OCI-LY7 (cell line): ENCODE measurements around the gene FHDC1. TPM values are rescaled to one million over a fixed set of nuclear protein-coding genes. Genes with fewer than 3 reads are reported as not detected.

Source experiments
- BruUV-seq: library from RNA; stranded (reverse); fragments of 400-500 nt; replicated peaks from 2 replicates; lab custom pipeline; 2021; lab: Mats Ljungman, UMichigan
- CTCF ChIA-PET: fragments of 300-600 bp; sonication (Branson Sonifier 250); formaldehyde crosslinking; loops from one replicate; lab custom pipeline; 2022; ENCODE audit warnings: antibody characterized with exemption; ENCODE audit not compliant: unreplicated experiment; lab: Charles Lee
- POLR2A ChIA-PET: fragments of 300-600 bp; sonication (Branson Sonifier 250); formaldehyde crosslinking; loops from one replicate; lab custom pipeline; 2022; ENCODE audit warnings: antibody characterized with exemption; lab: Charles Lee
- DNase-seq: peaks from one replicate; pipeline ENCODE4 v3.0.0-alpha.2; 2015; ENCODE audit warnings: low spot score
- H2AFZ ChIP-seq: fragments of 200-600 bp; sonication (generic), shearing (Covaris generic); 2 replicates; pipeline ENCODE4 v1.6.1; 2014; ENCODE audit warnings: mild to moderate bottlenecking, antibody characterized with exemption, low read length, moderate library complexity
- H3K27ac ChIP-seq: fragments of 200-600 bp; sonication (generic); 2 replicates; pipeline ENCODE4 v1.5.1; 2014; ENCODE audit warnings: mixed run types, low read depth, mild to moderate bottlenecking, moderate library complexity, low read length, inconsistent platforms; ENCODE audit not compliant: poor library complexity, severe bottlenecking
- H3K36me3 ChIP-seq: fragments of 200-600 bp; sonication (generic); 2 replicates; pipeline ENCODE4 v1.6.1; 2014; ENCODE audit warnings: mild to moderate bottlenecking, antibody characterized with exemption, low read length, moderate library complexity, mixed read lengths; ENCODE audit not compliant: insufficient read depth
- H3K4me1 ChIP-seq: fragments of 200-600 bp; sonication (generic); 2 replicates; pipeline ENCODE4 v1.5.1; 2014; ENCODE audit warnings: mild to moderate bottlenecking, low read length; ENCODE audit not compliant: insufficient read depth, poor library complexity, severe bottlenecking
- H3K4me2 ChIP-seq: fragments of 200-600 bp; sonication (generic); 2 replicates; pipeline ENCODE4 v1.6.1; 2014; ENCODE audit warnings: mild to moderate bottlenecking, low read length
- H3K4me3 ChIP-seq: fragments of 200-600 bp; sonication (generic); 2 replicates; pipeline ENCODE4 v1.5.1; 2014; ENCODE audit warnings: mild to moderate bottlenecking, low read depth, low read length; ENCODE audit not compliant: poor library complexity, severe bottlenecking
- H3K79me2 ChIP-seq: fragments of 200-600 bp; sonication (generic); 2 replicates; pipeline ENCODE4 v1.6.1; 2016; ENCODE audit warnings: low read depth, mild to moderate bottlenecking, low read length, moderate library complexity, mixed read lengths; ENCODE audit not compliant: insufficient read depth
- H3K9me2 ChIP-seq: fragments of 200-600 bp; sonication (generic); 2 replicates; pipeline ENCODE4 v1.6.1; 2016; ENCODE audit warnings: mild to moderate bottlenecking, low read length, mixed read lengths; ENCODE audit not compliant: insufficient read depth
- H3K9me3 ChIP-seq: fragments of 200-600 bp; sonication (generic); 2 replicates; pipeline ENCODE4 v1.6.1; 2014; ENCODE audit warnings: mild to moderate bottlenecking, mixed run types, low read length, mixed read lengths
- H4K20me1 ChIP-seq: fragments of 200-600 bp; sonication (generic); 2 replicates; pipeline ENCODE4 v1.6.1; 2014; ENCODE audit warnings: mild to moderate bottlenecking, antibody characterized with exemption, low read length, moderate library complexity, mixed read lengths; ENCODE audit not compliant: insufficient read depth
- CTCF ChIP-seq: fragments of 200-600 bp; sonication (generic); conservative IDR thresholded peaks from 2 replicates; pipeline ENCODE4 v1.5.1; 2014; ENCODE audit warnings: mild to moderate bottlenecking, antibody characterized with exemption, low read length, moderate library complexity, mixed read lengths
- EZH2phosphoT487 ChIP-seq: fragments of 200-600 bp; sonication (generic); IDR thresholded peaks from 2 replicates; pipeline ENCODE4 v1.6.1; 2018; ENCODE audit warnings: low read depth, borderline replicate concordance, mild to moderate bottlenecking, mixed run types, antibody characterized with exemption, low read length, moderate library complexity, mixed read lengths
- intact Hi-C: fragments of 100-400 bp; cut with micrococcal nuclease; formaldehyde crosslinking; loops from one replicate; pipeline ENCODE4 v1.10.0; 2022; ENCODE audit not compliant: unreplicated experiment
- total RNA-seq, 2 experiments: library from RNA; depleted of rRNA in 1 of 2; stranded (reverse); fragments of >200 nt in 1 of 2; shearing (Covaris generic) in 1 of 2; gene quantifications; 2 replicates each; pipeline ENCODE4 v1.2.3, GENCODE V29; 2014 to 2022

FHDC1 gene
- total RNA-seq, 2 experiments from 2014 or later: 0.04 to 0.13 TPM

GRCh38 chr4:153004081-153004850, 68.1 kb downstream of the FHDC1 start:
- H2AFZ ChIP-seq: no peak overlapping the region
- no TSS peak for BruUV-seq
- ChIA-PET POLR2A (interaction anchor here (1.4 to 1.5 kb wide), 2 partner anchors 21 to 27 kb away, joined by 3 to 4 read pairs; no protein-coding TSS in a partner anchor), CTCF (no interaction called here)
- no peaks in the 10 kb centered on the region for H3K9me2 ChIP-seq
- no peak overlapping the region for H3K4me3 ChIP-seq
- no peaks in the 10 kb centered on the region for H4K20me1 ChIP-seq
- H3K4me2 ChIP-seq: no peak overlapping the region
- intact Hi-C loops: no loop called here
- H3K27ac ChIP-seq: no peak overlapping the region
- DNase-seq: no peak
- no peaks in the 10 kb centered on the region for H3K36me3 ChIP-seq
- H3K4me1 ChIP-seq: peaks cover 6% of the 10 kb centered on the region
- TF ChIP-seq CTCF (no peak), EZH2phosphoT487 (no peak)
- H3K79me2 ChIP-seq: no peaks in the 10 kb centered on the region
- no peaks in the 10 kb centered on the region for H3K9me3 ChIP-seq

GRCh38 chr4:153005899-153006381, 69.8 kb downstream of the FHDC1 start:
- no peak for DNase-seq
- Histone ChIP-seq H3K27ac (no peak overlapping the region), H4K20me1 (no peaks in the 10 kb centered on the region), H3K36me3 (no peaks in the 10 kb centered on the region), H3K9me3 (no peaks in the 10 kb centered on the region), H3K4me1 (peaks cover 6% of the 10 kb centered on the region), H3K4me2 (no peak overlapping the region), H3K79me2 (no peaks in the 10 kb centered on the region), H3K4me3 (no peak overlapping the region), H3K9me2 (no peaks in the 10 kb centered on the region), H2AFZ (no peak overlapping the region)
- ChIA-PET CTCF (no interaction called here), POLR2A (interaction anchor here (1.5 kb wide), 1 partner anchor 23 kb away, joined by 4 read pairs; no protein-coding TSS in a partner anchor)
- TF ChIP-seq CTCF (no peak), EZH2phosphoT487 (no peak)
- intact Hi-C loops: no loop called here
- no TSS peak for BruUV-seq
